Ovary (tissue), 9 donors: ENCODE results near the gene RSBN1. TPM values are rescaled to one million over a fixed set of nuclear protein-coding genes. Genes with fewer than 3 reads are reported as not detected.

ENCODE experiments used
- DNase-seq, 5 donors: peaks; one replicate each; pipeline ENCODE4 v3.0.0-alpha.2; 2019 to 2020
- H3K27ac ChIP-seq, 2 donors: fragments of 200-600 bp; one replicate each; pipeline versions ENCODE4 v1.5.1 to v1.8.0; 2019 to 2022
- H3K27me3 ChIP-seq: fragments of 200-600 bp; one replicate; pipeline ENCODE4 v1.8.0; 2022
- H3K36me3 ChIP-seq: fragments of 200-600 bp; sonication (generic); one replicate; pipeline ENCODE4 v1.5.1; 2019
- H3K4me1 ChIP-seq: one replicate; pipeline ENCODE4 v1.8.1; 2013; ENCODE audit warnings: mild to moderate bottlenecking, moderate library complexity; ENCODE audit not compliant: insufficient read depth
- H3K4me3 ChIP-seq: fragments of 200-600 bp; sonication (generic); one replicate; pipeline ENCODE4 v1.5.1; 2017
- H3K9me3 ChIP-seq, 2 donors: fragments of 200-600 bp in 1 of 2; sonication (generic) in 1 of 2; one replicate each; pipeline versions ENCODE4 v1.5.1 to v1.8.1; 2013 to 2019; ENCODE audit warnings: mild to moderate bottlenecking in 1 of 2, moderate library complexity in 1 of 2
- EP300 ChIP-seq: sonication (generic); formaldehyde crosslinking; IDR thresholded peaks from one replicate; pipeline ENCODE4 v1.6.1; 2017; ENCODE audit warnings: antibody characterized with exemption
- POLR2A ChIP-seq: fragments of 450-650 bp; IDR thresholded peaks from one replicate; pipeline ENCODE4 v1.6.1; 2017; ENCODE audit warnings: antibody characterized with exemption, mild to moderate bottlenecking, moderate library complexity
- WGBS, 3 donors: extraction: QIAGEN DNeasy Blood & Tissue Kit in 1 of 3; methylation state at CpG; one replicate each; pipeline versions ENCODE4 v1.1.5 to v1.1.7; 2013 to 2017; 5-methylcytosine and 5-hydroxymethylcytosine counted together
- intact Hi-C, 4 donors: fragments of 100-400 bp; cut with DNase I; formaldehyde crosslinking; loops; one replicate each; pipeline versions ENCODE4 v1.11.0 to v1.15.1; 2022 to 2023
- polyA plus RNA-seq, 2 donors: library from polyadenylated mRNA; stranded (reverse); fragments of 200-250 nt in 1 of 2; fragments of 350-450 nt in 1 of 2; fragmentation: Illumina TruSeq in 1 of 2; extraction: RNeasy Lipid Tissue Mini Kit (QIAGEN cat#74804) in 1 of 2; gene quantifications; one replicate each; pipeline ENCODE4 v1.2.3, GENCODE V29; 2013 to 2014
- total RNA-seq, 7 donors: library from RNA; depleted of rRNA in 2 of 7; stranded (reverse); fragments of >200 nt in 2 of 7; fragmentation: NEBNext Ultra II Directional in 3 of 7; extraction: Animal tissue kit (Norgen Biotek cat#: 25700) in 3 of 7; gene quantifications; one replicate each; pipeline versions ENCODE4 v1.1.0 to v1.2.4, GENCODE V29; 2016 to 2023
- TF ChIP-seq, protein P1 (sequence below), 3 donors: fragments of 450-650 bp in 2 of 3; fragments of 200-600 bp in 1 of 3; IDR thresholded peaks; one replicate each; pipeline versions ENCODE4 v1.5.1 to v1.8.0; 2016 to 2022; ENCODE audit warnings: antibody characterized with exemption in 3 of 3, mild to moderate bottlenecking in 1 of 3
- donor health status: DM: no; HTN: no; CAD: no; lungs with moderate emphysema.
- donor health status: DM: no; HTN: no; CAD: no.
- donor health status: Bipolar disorder and iron deficiency.
- donor health status: DM: yes; HTN: yes; CAD: no.
- donor health status: DM: no; HTN: no; CAD: no.
- donor health status: DM: yes; HTN: yes; CAD: no.

The RSBN1 gene
- total and polyA plus RNA-seq, 9 donors = 10.5 to 36.1 (median 29.7) TPM

DNA sequence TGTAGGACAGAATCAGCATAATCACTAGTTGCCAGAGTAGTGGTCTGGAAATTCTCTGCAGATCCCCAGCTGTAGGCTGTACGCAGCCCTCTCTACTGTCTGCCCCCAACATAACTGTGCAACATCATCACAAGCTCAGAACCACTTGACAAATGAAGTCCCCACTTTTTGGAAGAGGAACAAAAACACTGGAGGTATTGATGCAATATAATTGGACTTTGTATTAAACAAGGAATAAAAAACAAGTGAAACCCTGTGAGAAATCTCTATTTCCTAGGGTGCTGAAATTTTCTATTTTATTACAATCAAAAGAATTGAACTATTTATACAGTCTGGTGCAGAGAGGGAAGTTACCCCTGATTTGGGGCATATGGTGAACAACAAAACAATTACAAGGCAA, 68.2 kb downstream of the RSBN1 start:
- TF ChIP-seq POLR2A (no peak), EP300 (no peak)
- TF ChIP-seq, protein P1, sequence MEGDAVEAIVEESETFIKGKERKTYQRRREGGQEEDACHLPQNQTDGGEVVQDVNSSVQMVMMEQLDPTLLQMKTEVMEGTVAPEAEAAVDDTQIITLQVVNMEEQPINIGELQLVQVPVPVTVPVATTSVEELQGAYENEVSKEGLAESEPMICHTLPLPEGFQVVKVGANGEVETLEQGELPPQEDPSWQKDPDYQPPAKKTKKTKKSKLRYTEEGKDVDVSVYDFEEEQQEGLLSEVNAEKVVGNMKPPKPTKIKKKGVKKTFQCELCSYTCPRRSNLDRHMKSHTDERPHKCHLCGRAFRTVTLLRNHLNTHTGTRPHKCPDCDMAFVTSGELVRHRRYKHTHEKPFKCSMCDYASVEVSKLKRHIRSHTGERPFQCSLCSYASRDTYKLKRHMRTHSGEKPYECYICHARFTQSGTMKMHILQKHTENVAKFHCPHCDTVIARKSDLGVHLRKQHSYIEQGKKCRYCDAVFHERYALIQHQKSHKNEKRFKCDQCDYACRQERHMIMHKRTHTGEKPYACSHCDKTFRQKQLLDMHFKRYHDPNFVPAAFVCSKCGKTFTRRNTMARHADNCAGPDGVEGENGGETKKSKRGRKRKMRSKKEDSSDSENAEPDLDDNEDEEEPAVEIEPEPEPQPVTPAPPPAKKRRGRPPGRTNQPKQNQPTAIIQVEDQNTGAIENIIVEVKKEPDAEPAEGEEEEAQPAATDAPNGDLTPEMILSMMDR (IDR thresholded peaks at IDR 0.05) = no peak
- DNase-seq = no peak
- Histone ChIP-seq H3K9me3 (no peaks in the 10 kb centered on the region), H3K27me3 (no peaks in the 10 kb centered on the region), H3K36me3 (no peaks in the 10 kb centered on the region), H3K4me3 (no peak overlapping the region), H3K27ac (no peak overlapping the region), H3K4me1 (no peaks in the 10 kb centered on the region)
- intact Hi-C loops = no loop called here
- WGBS, 3 donors = 91 to 100% (median 98%) methylated on average over 1 of the region's 1 CpG

- Histone ChIP-seq H3K27ac (no peak overlapping the region), H3K4me3 (no peak overlapping the region), H3K9me3 (no peaks in the 10 kb centered on the region), H3K27me3 (no peaks in the 10 kb centered on the region), H3K4me1 (no peaks in the 10 kb centered on the region), H3K36me3 (no peaks in the 10 kb centered on the region)
- TF ChIP-seq POLR2A (no peak), EP300 (no peak)
- TF ChIP-seq, protein P1 (IDR thresholded peaks at IDR 0.05) = no peak
- 98 to 99% (median 99%) methylated on average over 5 of the region's 5 CpGs for WGBS, 3 donors
- no peak for DNase-seq
- intact Hi-C loops = no loop called here
Observed at GRCh38 chr1:113742515-113742914, 69.8 kb downstream of the RSBN1 start.

GRCh38 chr1:113734357-113735055, 77.8 kb downstream of the RSBN1 start:
- WGBS, 3 donors = 95 to 99% (median 96%) methylated on average over 2 of the region's 2 CpGs
- Histone ChIP-seq H3K27ac (no peak overlapping the region), H3K4me1 (no peaks in the 10 kb centered on the region), H3K9me3 (no peaks in the 10 kb centered on the region), H3K4me3 (no peak overlapping the region), H3K36me3 (no peaks in the 10 kb centered on the region), H3K27me3 (no peaks in the 10 kb centered on the region)
- TF ChIP-seq EP300 (no peak), POLR2A (no peak)
- TF ChIP-seq, protein P1 (IDR thresholded peaks at IDR 0.05) = no peak
- no peak for DNase-seq
- intact Hi-C loops = no loop called here

- intact Hi-C loops = no loop called here
- Histone ChIP-seq H3K36me3 (no peaks in the 10 kb centered on the region), H3K9me3 (no peaks in the 10 kb centered on the region), H3K27me3 (no peaks in the 10 kb centered on the region), H3K27ac (no peak overlapping the region), H3K4me3 (no peak overlapping the region), H3K4me1 (no peaks in the 10 kb centered on the region)
- TF ChIP-seq POLR2A (no peak), EP300 (no peak)
- TF ChIP-seq, protein P1 (IDR thresholded peaks at IDR 0.05) = no peak
- WGBS, 3 donors = 85 to 87% (median 86%) methylated on average over 5 of the region's 5 CpGs
- DNase-seq = no peak
Observed at GRCh38 chr1:113732802-113733201, 79.5 kb downstream of the RSBN1 start.
